ENCODE measurements around the gene GSK3A. TPM values are rescaled to one million over a fixed set of nuclear protein-coding genes. Genes with fewer than 3 reads are reported as not detected.
A peak's percentile ranks its signal among the peaks of the same experiment; 100 is the strongest.

The GSK3A gene
- total and polyA plus RNA-seq, 2 experiments from 2014 or later, result 17.7 to 40.7 TPM

- Histone ChIP-seq H3K27ac (ENCODE audit: low read depth) (0 out of 2 replicates have a peak overlapping the region, but pooled peaks have one; percentile 59), H3K4me2 (peak overlapping the region; percentile 38; the same call in 1 of the 2 replicates), H3F3A (replicated peaks; ENCODE audit: low read depth) (peaks cover 13% of the 10 kb centered on the region), H3K79me2 (replicated peaks; ENCODE audit: insufficient read depth) (peaks cover 21% of the 10 kb centered on the region), H3K4me3 (no peak overlapping the region), H4K20me1 (replicated peaks; ENCODE audit: insufficient read depth) (no peaks in the 10 kb centered on the region; the same call in 1 of the 2 replicates), H2AFZ (no peak overlapping the region), H3K4me1 (ENCODE audit: insufficient read depth) (peaks cover 39% of the 10 kb centered on the region), H3K9me2 (ENCODE audit: insufficient read depth) (no peaks in the 10 kb centered on the region), H3K27me3 (ENCODE audit: insufficient read depth) (no peaks in the 10 kb centered on the region), H3K36me3 (ENCODE audit: insufficient read depth) (no peaks in the 10 kb centered on the region)
- peaks cover 10% of the 10 kb centered on the region; the same call in 2 of the 3 replicates for H3K36me3 Mint-ChIP-seq (ENCODE audit: low read depth)
- TF ChIP-seq CREB1 (CRISPR knock-in tag; IDR thresholded peaks at IDR 0.05; ENCODE audit: low read depth) (no peak), CTCF (conservative IDR thresholded peaks at IDR 0.05; ENCODE audit: low read depth in 2 of 2) (no peak), ZNF331 (CRISPR knock-in tag; IDR thresholded peaks at IDR 0.05; ENCODE audit: low read depth) (no peak), ZNF462 (CRISPR knock-in tag; IDR thresholded peaks at IDR 0.05) (no peak), EZH2 (IDR thresholded peaks at IDR 0.05; ENCODE audit: low read depth, unreplicated experiment) (no peak), JUNB (IDR thresholded peaks at IDR 0.05; ENCODE audit: unreplicated experiment) (no peak), NANOG (IDR thresholded peaks at IDR 0.05; ENCODE audit: borderline replicate concordance) (no peak)
- no peaks in the 10 kb centered on the region; the same call in 2 of the 3 replicates for H3K9me3 Mint-ChIP-seq
- H3K4me3 Mint-ChIP-seq, result peak overlapping the region; percentile 17; the same call in 1 of the 3 replicates
- no peak overlapping the region for H3K27ac Mint-ChIP-seq
- peaks cover 22% of the 10 kb centered on the region for H3K27me3 Mint-ChIP-seq (ENCODE audit: insufficient read depth, low read depth, poor library complexity)
- peaks cover 38% of the 10 kb centered on the region for H3K4me1 Mint-ChIP-seq
- ATAC-seq, result no peak
- DNase-seq (ENCODE audit: low spot score), result no peak
These were observed 4.7 kb upstream of the GSK3A start for GRCh38 chr19:42246922-42247639.
